Measurements from ENCODE around the gene TBL1XR1. TPM values are rescaled to one million over a fixed set of nuclear protein-coding genes. Genes with fewer than 3 reads are reported as not detected.

Gene TBL1XR1
- total and polyA plus RNA-seq, 2 of the 8 experiments (the other 6 are each of a cell fraction or from before 2014, with no cell fraction given), result 28.1 to 147 TPM

DNA sequence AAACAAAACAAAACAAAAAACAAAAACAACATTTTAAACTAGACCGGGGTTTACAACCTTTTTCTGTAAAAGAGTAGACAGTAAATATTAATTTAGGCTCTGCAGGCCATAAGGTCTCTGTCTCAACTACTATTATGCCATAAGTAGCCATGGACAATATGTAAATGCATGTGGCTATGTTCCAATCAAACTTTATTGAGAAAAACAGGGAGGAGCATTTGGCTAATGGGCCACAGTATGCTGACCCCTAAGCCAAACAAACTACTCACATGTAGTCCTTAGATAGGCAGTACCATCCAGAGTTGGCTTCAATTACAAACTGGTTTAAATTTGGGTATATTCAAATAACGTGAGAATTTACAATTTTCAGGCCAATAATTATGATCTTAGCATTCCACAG is 144.2 kb downstream of the TBL1XR1 start (continued):
- TF ChIP-seq, protein P1, sequence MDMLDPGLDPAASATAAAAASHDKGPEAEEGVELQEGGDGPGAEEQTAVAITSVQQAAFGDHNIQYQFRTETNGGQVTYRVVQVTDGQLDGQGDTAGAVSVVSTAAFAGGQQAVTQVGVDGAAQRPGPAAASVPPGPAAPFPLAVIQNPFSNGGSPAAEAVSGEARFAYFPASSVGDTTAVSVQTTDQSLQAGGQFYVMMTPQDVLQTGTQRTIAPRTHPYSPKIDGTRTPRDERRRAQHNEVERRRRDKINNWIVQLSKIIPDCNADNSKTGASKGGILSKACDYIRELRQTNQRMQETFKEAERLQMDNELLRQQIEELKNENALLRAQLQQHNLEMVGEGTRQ (IDR thresholded peaks at IDR 0.05; ENCODE audit: low read length), result no peak
- TF ChIP-seq POLR2A (IDR thresholded peaks at IDR 0.05; ENCODE audit: control extremely low read depth in 1 of 2, low read depth in 2 of 2, low read length in 2 of 2) (no peak), BRCA1 (IDR thresholded peaks at IDR 0.05; ENCODE audit: low read depth, low read length) (no peak), SIX5 (IDR thresholded peaks at IDR 0.05; ENCODE audit: low read depth, low read length) (no peak), BACH1 (IDR thresholded peaks at IDR 0.05; ENCODE audit: low read length) (no peak), EP300 (IDR thresholded peaks at IDR 0.05; ENCODE audit: borderline replicate concordance in 1 of 2, low read depth in 2 of 2, low read length in 2 of 2) (no peak)
- TF ChIP-seq, protein P2, sequence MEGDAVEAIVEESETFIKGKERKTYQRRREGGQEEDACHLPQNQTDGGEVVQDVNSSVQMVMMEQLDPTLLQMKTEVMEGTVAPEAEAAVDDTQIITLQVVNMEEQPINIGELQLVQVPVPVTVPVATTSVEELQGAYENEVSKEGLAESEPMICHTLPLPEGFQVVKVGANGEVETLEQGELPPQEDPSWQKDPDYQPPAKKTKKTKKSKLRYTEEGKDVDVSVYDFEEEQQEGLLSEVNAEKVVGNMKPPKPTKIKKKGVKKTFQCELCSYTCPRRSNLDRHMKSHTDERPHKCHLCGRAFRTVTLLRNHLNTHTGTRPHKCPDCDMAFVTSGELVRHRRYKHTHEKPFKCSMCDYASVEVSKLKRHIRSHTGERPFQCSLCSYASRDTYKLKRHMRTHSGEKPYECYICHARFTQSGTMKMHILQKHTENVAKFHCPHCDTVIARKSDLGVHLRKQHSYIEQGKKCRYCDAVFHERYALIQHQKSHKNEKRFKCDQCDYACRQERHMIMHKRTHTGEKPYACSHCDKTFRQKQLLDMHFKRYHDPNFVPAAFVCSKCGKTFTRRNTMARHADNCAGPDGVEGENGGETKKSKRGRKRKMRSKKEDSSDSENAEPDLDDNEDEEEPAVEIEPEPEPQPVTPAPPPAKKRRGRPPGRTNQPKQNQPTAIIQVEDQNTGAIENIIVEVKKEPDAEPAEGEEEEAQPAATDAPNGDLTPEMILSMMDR (IDR thresholded peaks at IDR 0.05; ENCODE audit: control extremely low read depth in 1 of 3, insufficient read depth in 1 of 3, low read depth in 1 of 3, low read length in 3 of 3), result no peak

All from H1 (cell line).